GM19372 (cell line): ENCODE data around the gene DCLK1.

Source experiments
- ATAC-seq: cut with Tn5 transposase; IDR thresholded peaks from one replicate; pipeline ENCODE4 v1.9.1; 2021; ENCODE audit warnings: mild to moderate bottlenecking, low read depth, moderate library complexity; ENCODE audit not compliant: unreplicated experiment

DCLK1 gene

DNA sequence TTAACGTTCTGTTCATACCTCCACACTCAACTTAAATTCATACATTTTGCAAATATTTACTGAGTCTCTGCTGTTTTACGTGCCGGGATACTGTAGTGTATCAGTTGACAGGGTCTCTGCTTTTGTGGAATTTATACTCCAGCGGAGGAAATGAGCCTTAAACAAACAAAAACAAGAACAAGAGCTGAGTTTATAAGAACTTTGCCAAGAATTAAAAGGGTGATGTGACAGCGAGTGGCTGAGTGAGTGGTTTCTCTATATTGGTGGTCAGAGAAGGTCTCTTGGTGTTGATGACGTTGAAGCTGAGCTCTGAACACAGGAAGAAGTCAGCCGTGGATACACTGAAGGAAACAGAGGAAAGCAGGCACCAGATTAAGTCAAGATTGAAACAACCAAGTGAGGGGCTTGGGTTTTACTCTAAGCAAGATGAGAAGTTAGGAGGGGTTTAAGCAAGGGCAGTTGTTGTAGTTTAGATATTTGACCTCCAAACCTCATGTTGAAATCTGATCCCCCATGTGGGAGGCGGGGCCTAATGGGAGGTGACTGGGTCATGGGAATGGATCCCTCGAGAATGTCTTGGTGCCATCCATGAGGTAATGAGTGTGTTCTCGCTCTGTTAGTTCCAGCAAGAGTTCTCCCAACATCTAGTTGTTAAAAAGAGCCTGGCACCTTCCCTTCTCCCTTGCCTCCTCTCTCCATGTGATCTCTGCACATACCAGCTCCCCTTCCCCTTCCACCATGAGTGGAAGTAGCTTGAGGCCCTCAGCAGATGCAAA, 248.3 kb downstream of the DCLK1 start:
- ATAC-seq: no peak

GRCh38 chr13:35881360-35881759, 249.8 kb downstream of the DCLK1 start:
- no peak for ATAC-seq

DNA sequence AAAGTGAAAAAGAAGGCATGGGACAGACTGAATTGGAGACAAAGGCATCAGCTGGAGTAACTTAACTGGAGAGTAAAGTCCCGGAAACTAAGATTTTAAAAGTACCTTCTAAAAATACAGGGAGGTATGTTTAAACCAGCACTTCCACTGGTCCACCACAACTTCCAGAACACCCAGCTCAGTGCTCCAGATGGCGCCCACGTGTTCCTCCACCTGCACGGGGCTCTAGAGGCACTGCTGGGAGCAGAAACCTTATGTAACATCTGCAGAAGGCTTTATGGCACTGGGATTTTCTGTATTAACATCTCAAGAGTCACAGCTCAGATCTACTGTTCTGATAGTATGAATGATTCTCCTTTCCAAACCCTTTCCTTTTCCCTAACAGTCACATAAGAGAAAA, 252.1 kb downstream of the DCLK1 start:
- ATAC-seq: no peak

GRCh38 chr13:35876601-35877000, 254.6 kb downstream of the DCLK1 start:
- no peak for ATAC-seq

GRCh38 chr13:35874704-35875103, 256.5 kb downstream of the DCLK1 start:
- ATAC-seq: no peak

GRCh38 chr13:35872369-35872768, 258.8 kb downstream of the DCLK1 start:
- ATAC-seq: no peak

GRCh38 chr13:35871561-35871960, 259.6 kb downstream of the DCLK1 start:
- no peak for ATAC-seq

DNA sequence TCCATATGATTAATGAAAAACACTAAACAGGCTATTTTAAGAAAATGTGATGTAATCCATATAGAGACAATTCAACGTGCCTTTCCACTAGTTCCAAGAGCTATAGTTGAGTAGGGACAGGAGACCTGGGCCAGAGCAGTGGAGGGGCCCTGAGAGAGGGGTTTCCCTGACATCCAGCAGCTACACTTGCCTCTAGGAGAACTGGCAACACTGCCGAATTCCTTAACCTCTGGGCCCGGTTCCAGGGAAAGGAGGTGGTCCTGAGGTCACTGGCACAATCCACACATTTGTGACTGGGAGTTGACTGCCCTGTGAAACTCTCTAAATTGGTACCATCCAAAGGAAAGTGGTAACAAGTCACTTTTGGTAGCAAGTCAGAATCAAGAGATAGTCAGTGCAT, 264.4 kb downstream of the DCLK1 start:
- no peak for ATAC-seq

DNA sequence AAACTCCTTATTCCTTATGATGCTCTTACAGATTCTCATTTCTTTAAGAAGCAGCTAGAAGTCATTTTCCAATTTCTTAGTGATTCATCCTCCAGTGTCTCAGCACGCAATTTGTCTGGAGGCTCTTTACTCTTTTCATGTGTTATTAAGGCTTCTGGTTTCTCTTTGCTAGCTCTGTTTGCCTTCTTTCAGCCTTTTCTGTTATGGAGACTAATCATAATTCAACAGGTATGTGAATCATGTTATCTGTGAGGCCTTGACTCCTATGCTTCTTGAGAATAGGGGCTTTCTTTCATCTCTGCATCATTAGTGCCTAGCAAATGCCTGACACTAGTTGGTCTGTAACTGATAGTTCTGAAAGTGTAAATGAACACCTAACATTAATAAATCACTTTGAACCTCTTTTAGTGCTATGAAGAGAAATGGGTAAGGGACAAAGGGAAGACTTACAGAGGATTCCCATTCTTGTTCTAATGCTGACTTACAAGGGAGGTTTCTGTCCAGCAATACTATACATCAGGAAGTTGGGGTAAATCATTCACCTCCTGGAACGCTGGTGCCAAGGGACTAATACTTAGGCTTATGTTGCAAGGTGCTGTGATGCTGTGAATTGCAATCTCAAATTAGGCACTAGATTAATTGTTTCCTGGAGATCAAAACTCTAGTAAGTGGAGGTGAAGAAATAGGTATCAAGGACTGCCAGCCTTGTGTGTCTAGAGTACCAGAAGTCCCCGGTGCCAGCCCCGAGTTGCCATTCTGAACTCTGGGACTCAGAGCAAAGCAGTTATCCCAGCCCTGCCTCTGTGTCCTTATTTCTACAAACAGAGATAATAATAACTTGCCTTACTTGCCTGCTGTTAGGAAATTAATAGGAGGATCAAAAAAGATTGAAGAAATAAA, 265.6 kb downstream of the DCLK1 start:
- no peak for ATAC-seq

DNA sequence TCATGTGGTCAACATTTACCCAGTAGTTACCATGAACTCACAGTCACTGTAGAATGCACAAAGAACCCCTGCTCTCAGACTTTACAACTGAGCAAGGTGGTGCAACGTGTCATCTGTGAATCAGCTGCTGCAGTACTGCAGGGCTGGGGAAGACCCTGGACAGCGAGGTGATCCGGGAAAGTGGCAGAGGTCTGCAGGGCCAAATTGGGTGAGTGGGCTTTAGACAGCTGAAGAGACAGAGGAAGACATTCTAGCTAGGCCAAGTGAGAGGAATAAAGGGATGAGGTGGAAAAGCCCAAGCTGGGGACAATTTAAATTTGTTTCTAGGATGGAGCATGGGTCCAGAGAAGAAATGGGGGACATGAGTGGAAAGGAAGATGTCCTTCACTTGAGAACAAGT, 270.5 kb downstream of the DCLK1 start:
- no peak for ATAC-seq

- ATAC-seq: no peak
Observed at GRCh38 chr13:35859981-35860380, 271.2 kb downstream of the DCLK1 start.

- no peak for ATAC-seq
Observed at GRCh38 chr13:35858665-35859064, 272.5 kb downstream of the DCLK1 start.

- no peak for ATAC-seq
Observed at GRCh38 chr13:35857769-35858168, 273.4 kb downstream of the DCLK1 start.

GRCh38 chr13:35856721-35857364, 274.3 kb downstream of the DCLK1 start:
- ATAC-seq: no peak

GRCh38 chr13:35856084-35856483, 275.1 kb downstream of the DCLK1 start:
- no peak for ATAC-seq

DNA sequence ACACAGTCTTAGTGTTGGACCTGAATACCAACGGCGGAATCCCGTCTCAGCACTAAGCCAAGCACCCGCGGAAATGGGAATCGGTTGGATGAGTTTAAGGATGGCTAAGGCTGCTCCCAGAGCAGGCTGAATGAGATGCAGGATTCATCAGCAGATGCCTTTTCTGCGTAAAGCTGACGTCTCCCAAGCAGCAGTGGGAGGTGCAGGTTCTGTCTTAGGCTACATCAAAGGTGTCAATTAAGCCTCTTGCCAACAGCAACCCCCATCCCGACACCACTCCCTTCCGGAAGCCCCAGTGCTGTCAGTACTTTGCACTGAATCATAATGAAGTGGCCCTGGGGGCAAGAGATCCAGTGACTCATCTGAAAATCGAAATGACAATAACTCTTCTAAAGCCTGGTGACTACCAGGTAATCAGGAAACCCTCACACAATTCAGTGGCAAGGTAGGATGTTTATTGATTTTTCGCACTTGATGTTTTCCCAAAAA, 275.6 kb downstream of the DCLK1 start:
- ATAC-seq: no peak

- no peak for ATAC-seq
Observed at GRCh38 chr13:35854286-35854685, 276.9 kb downstream of the DCLK1 start.

- ATAC-seq: no peak
Observed at GRCh38 chr13:35851881-35852280, 279.3 kb downstream of the DCLK1 start.

DNA sequence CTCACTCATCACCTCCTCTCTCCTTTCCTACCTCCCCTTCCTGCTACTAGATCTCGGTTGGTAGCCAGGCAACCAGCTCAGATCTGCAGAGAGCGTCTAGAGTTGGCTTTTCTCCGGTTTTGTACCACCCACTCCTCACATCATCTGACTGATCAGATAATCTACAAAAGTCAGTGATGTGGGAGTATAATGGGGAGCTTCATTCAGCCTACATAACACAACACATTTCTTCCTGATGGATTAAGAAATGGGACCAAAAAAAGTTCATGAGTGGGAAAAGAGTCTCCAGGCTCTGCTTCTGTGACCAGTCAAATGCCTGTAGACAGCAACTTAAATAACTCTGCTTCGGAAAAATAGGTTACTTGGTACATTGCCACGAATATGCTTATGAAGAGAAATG, 279.8 kb downstream of the DCLK1 start:
- ATAC-seq: no peak

GRCh38 chr13:35850569-35850968, 280.6 kb downstream of the DCLK1 start:
- no peak for ATAC-seq

DNA sequence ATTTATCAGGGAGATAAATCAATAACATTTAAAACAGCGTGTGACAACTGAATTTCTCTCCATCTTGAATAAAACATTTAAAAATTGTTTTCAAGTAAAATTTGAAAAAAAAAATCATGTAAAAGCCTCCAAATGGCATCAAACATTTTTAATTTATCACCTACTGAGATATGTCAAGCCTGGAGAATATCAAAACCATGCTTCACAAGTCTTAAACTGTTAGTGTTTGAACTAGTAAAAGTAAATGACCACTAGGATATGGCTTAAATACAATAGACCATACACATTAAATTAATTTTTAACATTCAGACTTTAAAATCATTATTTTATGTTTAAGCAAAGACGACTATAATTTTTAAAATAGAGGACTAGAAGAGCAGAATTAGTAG, 281.9 kb downstream of the DCLK1 start:
- ATAC-seq: no peak
